Suprapubic skin (tissue), 4 donors: ENCODE data around the gene PIP5K1C.

Source experiments
- CTCF ChIP-seq, 2 donors: fragments of 200-600 bp in 1 of 2; fragments of 450-650 bp in 1 of 2; sonication (generic) in 1 of 2; IDR thresholded peaks; one replicate each; pipeline ENCODE4 v1.5.1; 2016 to 2019; ENCODE audit warnings: antibody characterized with exemption in 2 of 2, mild to moderate bottlenecking in 1 of 2, moderate library complexity in 1 of 2
- EP300 ChIP-seq: sonication (generic); formaldehyde crosslinking; IDR thresholded peaks from one replicate; pipeline ENCODE4 v1.6.1; 2017; ENCODE audit warnings: antibody characterized with exemption
- POLR2AphosphoS5 ChIP-seq, 3 donors: sonication (generic); formaldehyde crosslinking; IDR thresholded peaks; one replicate each; pipeline ENCODE4 v1.6.1; 2017; ENCODE audit warnings: antibody characterized with exemption in 3 of 3

GRCh38 chr19:3648037-3648905, 52.0 kb downstream of the PIP5K1C start:
- no peak for TF ChIP-seq CTCF (IDR thresholded peaks at IDR 0.05)
- TF ChIP-seq EP300, result no peak
- TF ChIP-seq POLR2AphosphoS5 (IDR thresholded peaks at IDR 0.05), result no peak
